Adrenal gland (tissue), 5 donors: Measurements from ENCODE around the gene RSL24D1.

Source experiments
- POLR2A ChIP-seq, 2 donors: fragments of 450-650 bp; IDR thresholded peaks; one replicate each; pipeline ENCODE4 v1.6.1; 2017; ENCODE audit warnings: antibody characterized with exemption in 2 of 2, mild to moderate bottlenecking in 2 of 2, moderate library complexity in 1 of 2
- TF ChIP-seq, protein P1 (sequence below), 6 experiments: fragments of 450-650 bp in 4 of 6; fragments of 200-600 bp in 2 of 6; sonication (generic) in 1 of 6; IDR thresholded peaks; 1 replicate in 5 of 6; 2 replicates in 1 of 6; pipeline versions ENCODE4 v1.5.1 to v1.8.0; 2016 to 2021; ENCODE audit warnings: antibody characterized with exemption in 6 of 6, mild to moderate bottlenecking in 2 of 6, moderate library complexity in 1 of 6
- donor health status: DM: no; HTN: no; CAD: no.

DNA sequence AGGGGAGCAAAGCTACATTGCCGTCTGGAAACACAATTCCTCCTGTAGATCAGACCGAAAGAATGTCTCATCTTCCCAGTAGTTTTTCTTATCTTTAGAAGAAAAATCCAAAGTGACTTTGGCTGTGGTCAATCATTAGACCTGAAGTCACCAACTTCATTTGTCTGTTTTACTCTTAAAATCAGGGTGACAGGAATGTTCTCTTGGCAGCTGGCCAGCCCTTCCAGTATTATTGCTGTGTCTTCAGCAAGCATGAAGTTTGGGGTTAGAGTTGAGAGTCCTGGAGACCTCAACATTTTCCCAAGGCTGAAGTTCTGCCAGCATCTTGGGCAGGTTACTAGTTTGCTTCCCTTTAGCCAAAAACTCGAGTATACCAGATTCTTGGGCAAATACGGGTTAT, 32.5 kb downstream of the RSL24D1 start:
- TF ChIP-seq, protein P1, sequence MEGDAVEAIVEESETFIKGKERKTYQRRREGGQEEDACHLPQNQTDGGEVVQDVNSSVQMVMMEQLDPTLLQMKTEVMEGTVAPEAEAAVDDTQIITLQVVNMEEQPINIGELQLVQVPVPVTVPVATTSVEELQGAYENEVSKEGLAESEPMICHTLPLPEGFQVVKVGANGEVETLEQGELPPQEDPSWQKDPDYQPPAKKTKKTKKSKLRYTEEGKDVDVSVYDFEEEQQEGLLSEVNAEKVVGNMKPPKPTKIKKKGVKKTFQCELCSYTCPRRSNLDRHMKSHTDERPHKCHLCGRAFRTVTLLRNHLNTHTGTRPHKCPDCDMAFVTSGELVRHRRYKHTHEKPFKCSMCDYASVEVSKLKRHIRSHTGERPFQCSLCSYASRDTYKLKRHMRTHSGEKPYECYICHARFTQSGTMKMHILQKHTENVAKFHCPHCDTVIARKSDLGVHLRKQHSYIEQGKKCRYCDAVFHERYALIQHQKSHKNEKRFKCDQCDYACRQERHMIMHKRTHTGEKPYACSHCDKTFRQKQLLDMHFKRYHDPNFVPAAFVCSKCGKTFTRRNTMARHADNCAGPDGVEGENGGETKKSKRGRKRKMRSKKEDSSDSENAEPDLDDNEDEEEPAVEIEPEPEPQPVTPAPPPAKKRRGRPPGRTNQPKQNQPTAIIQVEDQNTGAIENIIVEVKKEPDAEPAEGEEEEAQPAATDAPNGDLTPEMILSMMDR (IDR thresholded peaks at IDR 0.05), result no peak
- TF ChIP-seq POLR2A (IDR thresholded peaks at IDR 0.05), result no peak
